HG02885 (cell line): ENCODE data around the gene MYCBP2.
"Not testable (repeated sequence)": the region's sequence is repeated elsewhere in the genome, so short reads cannot be mapped to it uniquely, and the experiment has no call there.

Source experiments
- ATAC-seq: cut with Tn5 transposase; IDR thresholded peaks from one replicate; pipeline ENCODE4 v1.9.1; 2021; ENCODE audit warnings: mild to moderate bottlenecking; ENCODE audit not compliant: unreplicated experiment, poor library complexity

The MYCBP2 gene

GRCh38 chr13:77326905-77327604 is at the start of gene MYCBP2:
TSS of gene MYCBP2 (minus strand) at chr13:77327094. CDS start at chr13:77326775, 319 bp downstream.
- ATAC-seq: peak; percentile 65

GRCh38 chr13:77375560-77376108 is 48.7 kb upstream of the MYCBP2 start:
- no peak for ATAC-seq

GRCh38 chr13:77374786-77375185 is 47.9 kb upstream of the MYCBP2 start:
- ATAC-seq: peak; percentile 71

GRCh38 chr13:77374339-77374738 is 47.4 kb upstream of the MYCBP2 start:
- no peak for ATAC-seq

GRCh38 chr13:77373502-77373901 is 46.6 kb upstream of the MYCBP2 start:
- ATAC-seq: no peak

- ATAC-seq: no peak
Measured at GRCh38 chr13:77372275-77372674, 45.4 kb upstream of the MYCBP2 start.

- no peak for ATAC-seq
Measured at GRCh38 chr13:77370888-77371287, 44.0 kb upstream of the MYCBP2 start.

- ATAC-seq: no peak
Measured at GRCh38 chr13:77362166-77362565, 35.3 kb upstream of the MYCBP2 start.

GRCh38 chr13:77360032-77360685 is 33.3 kb upstream of the MYCBP2 start:
- peak; percentile 66 for ATAC-seq

GRCh38 chr13:77359171-77359570 is 32.3 kb upstream of the MYCBP2 start:
- no peak for ATAC-seq

GRCh38 chr13:77358001-77358400 is 31.1 kb upstream of the MYCBP2 start:
- ATAC-seq: no peak

- ATAC-seq: no peak
Measured at GRCh38 chr13:77356155-77356554, 29.3 kb upstream of the MYCBP2 start.

GRCh38 chr13:77353995-77354394 is 27.1 kb upstream of the MYCBP2 start:
- ATAC-seq: no peak

GRCh38 chr13:77351315-77351714 is 24.4 kb upstream of the MYCBP2 start:
- no peak for ATAC-seq

GRCh38 chr13:77350811-77351210 is 23.9 kb upstream of the MYCBP2 start:
- ATAC-seq: no peak

GRCh38 chr13:77349365-77349764 is 22.5 kb upstream of the MYCBP2 start:
- ATAC-seq: no peak

GRCh38 chr13:77347351-77347750 is 20.5 kb upstream of the MYCBP2 start:
- ATAC-seq: not testable (repeated sequence)

- peak; percentile 64 for ATAC-seq
Measured at GRCh38 chr13:77345150-77345780, 18.4 kb upstream of the MYCBP2 start.

- ATAC-seq: no peak
Measured at GRCh38 chr13:77343841-77344240, 16.9 kb upstream of the MYCBP2 start.

GRCh38 chr13:77339408-77339807 is 12.5 kb upstream of the MYCBP2 start:
- peak; percentile 70 for ATAC-seq

GRCh38 chr13:77338961-77339401 is 12.1 kb upstream of the MYCBP2 start:
- peak; percentile 69 for ATAC-seq
